Loucy (cell line): Measurements from ENCODE around the gene GIMAP8.

Experiments
- EZH2phosphoT487 ChIP-seq: fragments of 200-600 bp; IDR thresholded peaks from 2 replicates; pipeline ENCODE4 v1.6.1; 2018; ENCODE audit warnings: antibody characterized with exemption, mild to moderate bottlenecking, moderate library complexity, borderline replicate concordance
- TF ChIP-seq, protein P1 (sequence below): fragments of 200-600 bp; sonication (generic); conservative IDR thresholded peaks from 2 replicates; pipeline ENCODE4 v1.5.1; 2014; ENCODE audit warnings: mild to moderate bottlenecking, antibody characterized with exemption, low read length

DNA sequence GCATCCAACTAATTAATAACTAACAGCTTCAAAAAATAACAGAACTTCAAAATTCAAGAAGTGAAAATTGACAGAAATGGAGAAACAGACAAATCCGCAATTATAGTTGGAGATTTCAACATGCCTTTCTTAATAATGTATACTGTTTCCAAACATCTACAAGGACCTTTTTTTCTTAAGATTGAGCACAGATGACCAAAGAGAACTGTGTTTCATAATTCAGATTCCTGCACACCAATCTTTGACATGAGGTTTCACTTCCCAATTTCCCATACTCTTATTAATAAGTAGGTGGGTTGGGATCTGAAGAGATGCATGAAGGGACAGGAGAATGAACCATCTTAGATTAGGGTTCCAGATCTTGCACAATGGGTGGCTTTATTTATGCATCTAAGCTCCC, 39.4 kb downstream of the GIMAP8 start:
- TF ChIP-seq, protein P1, sequence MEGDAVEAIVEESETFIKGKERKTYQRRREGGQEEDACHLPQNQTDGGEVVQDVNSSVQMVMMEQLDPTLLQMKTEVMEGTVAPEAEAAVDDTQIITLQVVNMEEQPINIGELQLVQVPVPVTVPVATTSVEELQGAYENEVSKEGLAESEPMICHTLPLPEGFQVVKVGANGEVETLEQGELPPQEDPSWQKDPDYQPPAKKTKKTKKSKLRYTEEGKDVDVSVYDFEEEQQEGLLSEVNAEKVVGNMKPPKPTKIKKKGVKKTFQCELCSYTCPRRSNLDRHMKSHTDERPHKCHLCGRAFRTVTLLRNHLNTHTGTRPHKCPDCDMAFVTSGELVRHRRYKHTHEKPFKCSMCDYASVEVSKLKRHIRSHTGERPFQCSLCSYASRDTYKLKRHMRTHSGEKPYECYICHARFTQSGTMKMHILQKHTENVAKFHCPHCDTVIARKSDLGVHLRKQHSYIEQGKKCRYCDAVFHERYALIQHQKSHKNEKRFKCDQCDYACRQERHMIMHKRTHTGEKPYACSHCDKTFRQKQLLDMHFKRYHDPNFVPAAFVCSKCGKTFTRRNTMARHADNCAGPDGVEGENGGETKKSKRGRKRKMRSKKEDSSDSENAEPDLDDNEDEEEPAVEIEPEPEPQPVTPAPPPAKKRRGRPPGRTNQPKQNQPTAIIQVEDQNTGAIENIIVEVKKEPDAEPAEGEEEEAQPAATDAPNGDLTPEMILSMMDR = no peak
- TF ChIP-seq EZH2phosphoT487 = no peak
